ENCODE results near the gene NT5M.

Gene NT5M

DNA sequence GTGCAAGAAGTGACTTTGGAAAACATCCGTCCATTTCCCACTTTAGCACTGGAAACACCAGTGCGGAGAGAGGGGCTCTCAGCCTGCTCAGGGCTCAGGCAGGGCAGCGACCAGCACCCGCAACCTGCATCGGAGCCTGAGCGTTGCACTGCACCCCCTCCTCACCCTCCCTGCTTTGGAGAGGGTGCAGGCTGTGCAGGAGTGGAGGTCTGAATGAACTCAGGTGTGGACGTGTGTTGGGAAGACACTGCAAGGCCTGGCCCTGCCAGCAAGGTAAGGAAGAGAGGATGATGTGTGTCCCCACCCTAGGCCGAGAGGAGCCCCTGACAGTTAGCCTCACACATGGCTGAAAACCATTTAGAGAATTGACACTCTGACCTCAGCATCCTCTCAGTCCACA, 81.8 kb downstream of the NT5M start:
- H3K4me1 ChIP-seq (ENCODE audit: control insufficient read depth, insufficient read depth, low read length), result peaks cover 8% of the 10 kb centered on the region
- DNase-seq (ENCODE audit: low read depth), result no peak

DNA sequence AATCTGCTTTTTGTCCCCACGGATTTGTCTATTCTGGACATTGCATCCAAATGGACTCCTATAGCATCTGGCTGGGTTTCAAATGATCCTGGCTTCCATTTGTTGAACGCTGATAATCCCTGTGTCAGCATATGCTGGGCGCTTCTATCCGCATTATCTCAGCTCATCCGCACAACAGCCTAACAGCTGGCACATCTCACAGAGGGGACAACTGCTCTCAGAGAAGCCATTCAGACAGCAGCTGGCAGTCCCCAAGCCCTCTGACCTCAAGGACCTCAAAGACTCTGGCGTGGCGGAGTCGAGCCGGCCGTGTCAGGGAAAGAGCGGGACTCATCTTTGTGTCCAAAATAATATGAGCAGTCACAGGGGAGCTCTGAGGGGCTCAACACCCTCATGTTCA, 82.3 kb downstream of the NT5M start:
- Histone ChIP-seq H3K27me3 (replicated peaks; ENCODE audit: control insufficient read depth, insufficient read depth, low read length) (peaks cover 23% of the 10 kb centered on the region), H3K9ac (ENCODE audit: low read length) (no peak overlapping the region), H3K36me3 (ENCODE audit: control insufficient read depth, insufficient read depth, low read length, severe bottlenecking) (no peaks in the 10 kb centered on the region), H3K4me1 (ENCODE audit: control insufficient read depth, insufficient read depth, low read length) (peaks cover 8% of the 10 kb centered on the region), H3K4me3 (ENCODE audit: low read length) (no peak overlapping the region), H3K9me3 (ENCODE audit: control insufficient read depth, low read length) (no peaks in the 10 kb centered on the region)
- DNase-seq (ENCODE audit: low read depth), result no peak

More for the DNA sequence above, 81.8 kb downstream of the NT5M start:
- Histone ChIP-seq H3K27me3 (replicated peaks; ENCODE audit: control insufficient read depth, insufficient read depth, low read length) (peaks cover 27% of the 10 kb centered on the region), H3K36me3 (ENCODE audit: control insufficient read depth, insufficient read depth, low read length, severe bottlenecking) (no peaks in the 10 kb centered on the region), H3K4me3 (ENCODE audit: low read length) (no peak overlapping the region), H3K9ac (ENCODE audit: low read length) (no peak overlapping the region), H3K9me3 (ENCODE audit: control insufficient read depth, low read length) (no peaks in the 10 kb centered on the region)

DNA sequence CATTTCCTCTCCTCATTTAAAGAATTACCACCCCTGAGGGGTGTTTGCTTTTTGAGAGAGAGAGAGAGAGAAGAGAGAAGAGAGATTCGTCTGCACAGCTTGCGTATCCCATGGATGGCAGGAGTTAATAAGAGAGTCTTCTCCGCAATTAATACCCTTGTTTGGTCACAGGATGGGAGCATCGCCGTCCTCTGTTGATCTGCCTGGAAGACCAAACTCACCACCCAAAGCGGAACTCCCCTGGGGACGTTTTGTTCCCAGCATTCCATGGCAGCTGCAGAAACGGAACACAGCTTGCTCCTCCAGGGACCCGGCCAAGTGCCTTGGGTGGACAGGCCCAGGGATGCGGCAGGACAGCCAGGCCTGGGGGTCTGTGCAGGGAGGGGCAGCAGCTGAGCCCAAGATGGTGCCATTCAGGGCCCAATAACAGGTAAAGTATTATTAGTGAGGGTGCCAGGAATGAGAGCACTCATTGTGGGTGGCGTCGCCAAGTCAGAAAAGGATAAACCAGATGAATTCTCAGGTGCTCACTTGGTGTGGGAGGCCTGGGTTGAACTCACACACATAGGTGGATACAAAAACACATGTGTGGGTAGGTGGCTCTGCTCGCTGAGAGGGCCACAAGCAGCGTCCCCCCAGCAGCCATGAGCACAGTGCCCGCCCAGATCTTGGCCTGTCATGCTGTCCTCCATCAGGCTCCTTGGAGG, 83.1 kb downstream of the NT5M start:
- no peak for DNase-seq (ENCODE audit: low read depth)
- H3K36me3 ChIP-seq (ENCODE audit: control insufficient read depth, insufficient read depth, low read length, severe bottlenecking), result no peaks in the 10 kb centered on the region

DNA sequence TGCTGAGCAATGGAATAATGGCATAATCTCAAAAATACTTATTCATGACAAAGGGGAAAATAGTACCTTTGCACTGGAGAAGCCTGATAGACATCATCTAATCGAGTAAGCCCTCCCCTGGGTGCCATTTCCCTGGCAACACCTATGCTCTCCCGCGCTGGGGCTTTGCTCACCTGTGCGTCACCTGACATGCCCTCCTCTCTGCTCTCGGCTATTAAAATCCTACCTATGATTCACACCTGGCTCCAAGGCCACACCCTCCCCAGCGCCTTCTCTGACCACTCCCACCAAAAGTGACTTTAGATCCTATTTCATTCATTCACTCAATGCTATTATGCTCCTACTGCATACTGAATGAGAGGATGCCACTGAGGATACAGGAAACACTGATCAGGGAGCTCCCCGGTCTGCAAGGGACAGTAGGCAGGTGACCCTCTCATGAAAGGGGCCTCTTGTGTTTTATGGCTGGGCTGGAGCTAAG, 83.9 kb downstream of the NT5M start:
- H3K9ac ChIP-seq (ENCODE audit: low read length), result no peak overlapping the region
- no peak overlapping the region for H3K4me3 ChIP-seq (ENCODE audit: low read length)
- H3K36me3 ChIP-seq (ENCODE audit: control insufficient read depth, insufficient read depth, low read length, severe bottlenecking), result no peaks in the 10 kb centered on the region
- no peak for DNase-seq (ENCODE audit: low read depth)
- H3K4me1 ChIP-seq (ENCODE audit: control insufficient read depth, insufficient read depth, low read length), result peaks cover 8% of the 10 kb centered on the region
- H3K9me3 ChIP-seq (ENCODE audit: control insufficient read depth, low read length), result no peaks in the 10 kb centered on the region
- H3K27me3 ChIP-seq (replicated peaks; ENCODE audit: control insufficient read depth, insufficient read depth, low read length), result peaks cover 13% of the 10 kb centered on the region

More for the DNA sequence above, 83.1 kb downstream of the NT5M start:
- peaks cover 8% of the 10 kb centered on the region for H3K4me1 ChIP-seq (ENCODE audit: control insufficient read depth, insufficient read depth, low read length)
- no peak overlapping the region for H3K9ac ChIP-seq (ENCODE audit: low read length)
- H3K4me3 ChIP-seq (ENCODE audit: low read length), result no peak overlapping the region
- H3K9me3 ChIP-seq (ENCODE audit: control insufficient read depth, low read length), result no peaks in the 10 kb centered on the region
- peaks cover 19% of the 10 kb centered on the region for H3K27me3 ChIP-seq (replicated peaks; ENCODE audit: control insufficient read depth, insufficient read depth, low read length)

DNA sequence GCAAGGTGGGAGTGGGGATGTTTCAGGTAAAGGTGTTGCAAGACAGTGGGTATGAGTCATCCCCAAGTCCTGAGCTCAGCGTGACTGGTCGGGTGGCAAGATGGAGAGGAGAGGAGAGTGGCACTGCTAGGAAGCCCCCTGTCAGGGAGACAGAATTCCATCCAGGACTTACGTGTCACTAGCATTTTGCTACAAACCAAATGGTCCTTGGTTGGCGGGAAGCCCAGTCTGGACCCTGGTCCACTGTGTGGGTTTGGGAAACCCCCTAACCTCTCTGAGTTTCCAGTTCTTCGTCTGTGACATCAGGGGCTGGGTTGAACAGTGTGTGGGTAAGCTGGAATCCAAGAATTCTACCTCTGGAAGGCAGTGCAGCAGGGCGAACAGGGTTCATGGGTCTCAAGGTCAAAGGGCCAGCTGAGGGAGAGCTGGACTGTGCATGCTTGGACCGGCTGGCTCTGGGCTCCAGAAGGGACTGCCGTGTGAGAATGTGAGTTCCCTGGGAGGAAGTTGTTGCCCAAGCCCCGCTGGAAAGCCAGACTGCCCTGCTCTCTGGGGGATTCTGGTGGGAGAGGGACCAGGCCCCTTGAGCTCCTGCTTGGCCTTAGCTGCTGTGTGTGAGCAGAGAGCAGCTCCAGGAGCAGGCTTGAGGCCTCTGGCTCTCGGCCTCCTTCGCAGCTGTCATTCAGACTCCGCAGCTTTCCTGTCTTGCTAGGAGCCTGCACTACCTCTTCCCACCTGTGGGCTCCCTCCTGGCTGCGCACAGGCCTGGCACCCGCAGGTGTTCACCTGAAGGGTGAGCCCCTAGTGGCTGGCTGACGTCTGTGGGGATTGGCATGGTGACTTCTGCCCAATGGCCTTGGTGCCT, 84.6 kb downstream of the NT5M start:
- Histone ChIP-seq H3K9ac (ENCODE audit: low read length) (no peak overlapping the region), H3K9me3 (ENCODE audit: control insufficient read depth, low read length) (no peaks in the 10 kb centered on the region), H3K27me3 (replicated peaks; ENCODE audit: control insufficient read depth, insufficient read depth, low read length) (peaks cover 8% of the 10 kb centered on the region), H3K4me1 (ENCODE audit: control insufficient read depth, insufficient read depth, low read length) (peaks cover 8% of the 10 kb centered on the region), H3K36me3 (ENCODE audit: control insufficient read depth, insufficient read depth, low read length, severe bottlenecking) (no peaks in the 10 kb centered on the region), H3K4me3 (ENCODE audit: low read length) (no peak overlapping the region)
- no peak for DNase-seq (ENCODE audit: low read depth)

DNA sequence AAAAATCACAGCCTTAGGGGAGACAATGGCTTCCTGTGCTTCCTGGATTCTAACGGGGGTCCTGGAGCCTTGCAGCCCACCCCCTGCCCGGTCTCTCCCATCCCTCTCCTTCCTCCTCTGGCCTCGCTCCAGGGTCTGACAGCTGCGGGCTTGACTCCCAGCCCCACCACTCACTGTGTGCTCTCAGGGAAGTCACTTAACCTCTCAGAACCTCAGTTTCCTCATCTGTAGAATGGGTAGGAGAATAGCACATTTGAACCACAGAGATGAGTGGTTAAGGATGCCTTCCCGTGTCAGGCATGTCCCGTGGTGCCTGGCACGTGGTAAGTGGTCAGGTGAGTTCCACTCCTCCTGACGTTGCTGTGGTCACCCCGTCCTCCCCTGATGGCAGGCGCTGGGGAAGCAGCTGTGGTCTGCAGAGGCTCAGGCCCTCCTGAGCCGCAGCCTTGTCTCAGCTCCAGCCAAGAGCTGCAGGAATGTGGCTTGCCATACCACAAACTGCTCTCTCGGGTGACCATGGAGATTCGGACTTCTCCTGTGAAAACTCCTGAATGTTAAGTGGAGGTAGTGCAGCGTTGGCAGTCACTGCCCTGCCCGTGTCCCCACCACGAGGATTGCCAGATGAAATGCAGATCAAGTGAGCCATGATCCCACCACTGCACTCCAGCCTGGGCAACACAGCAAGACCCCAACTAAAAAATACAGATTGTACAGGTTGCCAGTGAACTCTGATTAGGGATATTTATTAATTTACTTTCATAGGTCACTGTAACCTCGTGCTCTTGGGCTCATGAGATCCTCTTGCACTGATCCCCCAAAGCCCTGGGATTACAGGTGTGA, 85.7 kb downstream of the NT5M start:
- no peak overlapping the region for H3K9ac ChIP-seq (ENCODE audit: low read length)
- no peak for DNase-seq (ENCODE audit: low read depth)
- H3K36me3 ChIP-seq (ENCODE audit: control insufficient read depth, insufficient read depth, low read length, severe bottlenecking), result no peaks in the 10 kb centered on the region
- H3K27me3 ChIP-seq (replicated peaks; ENCODE audit: control insufficient read depth, insufficient read depth, low read length), result peaks cover 6% of the 10 kb centered on the region
- peaks cover 8% of the 10 kb centered on the region for H3K4me1 ChIP-seq (ENCODE audit: control insufficient read depth, insufficient read depth, low read length)
- no peak overlapping the region for H3K4me3 ChIP-seq (ENCODE audit: low read length)
- H3K9me3 ChIP-seq (ENCODE audit: control insufficient read depth, low read length), result no peaks in the 10 kb centered on the region

DNA sequence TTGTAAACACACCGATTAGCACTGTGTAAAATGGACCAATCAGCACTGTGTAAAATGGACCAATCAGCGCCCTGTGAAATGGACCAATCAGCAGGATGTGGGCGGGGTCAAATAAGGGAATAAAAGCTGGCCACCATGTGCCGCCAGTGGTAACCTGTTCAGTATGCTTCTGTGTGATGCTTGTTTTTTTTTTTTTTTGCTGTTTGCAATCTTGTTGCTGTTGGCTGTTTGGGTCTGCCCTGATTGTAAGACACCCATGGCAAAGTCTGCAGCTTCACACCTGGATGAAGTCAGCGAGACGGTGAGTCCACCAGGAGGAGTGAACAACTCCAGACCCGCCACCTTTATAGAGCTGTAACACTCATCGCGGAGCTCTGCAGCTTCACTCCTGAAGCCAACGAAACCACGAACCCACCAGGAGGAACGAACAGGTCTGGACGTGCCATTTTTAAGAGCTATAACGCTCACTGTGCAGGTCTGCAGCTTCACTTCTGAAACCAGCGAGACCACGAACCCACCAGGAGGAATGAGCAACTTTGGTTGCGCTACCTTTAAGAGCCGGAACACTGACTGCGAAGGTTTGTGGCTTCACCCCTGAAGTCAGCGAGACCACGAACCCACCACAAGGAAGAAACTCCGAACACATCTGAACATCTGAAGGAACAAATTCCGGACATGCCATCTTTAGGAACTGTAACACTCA, 88.6 kb downstream of the NT5M start:
- Histone ChIP-seq H3K4me1 (ENCODE audit: control insufficient read depth, insufficient read depth, low read length) (peaks cover 19% of the 10 kb centered on the region), H3K4me3 (ENCODE audit: low read length) (no peak overlapping the region), H3K9ac (ENCODE audit: low read length) (no peak overlapping the region), H3K27me3 (replicated peaks; ENCODE audit: control insufficient read depth, insufficient read depth, low read length) (peaks cover 6% of the 10 kb centered on the region), H3K9me3 (ENCODE audit: control insufficient read depth, low read length) (peaks cover 3% of the 10 kb centered on the region), H3K36me3 (ENCODE audit: control insufficient read depth, insufficient read depth, low read length, severe bottlenecking) (no peaks in the 10 kb centered on the region)
- DNase-seq (ENCODE audit: low read depth), result no peak

DNA sequence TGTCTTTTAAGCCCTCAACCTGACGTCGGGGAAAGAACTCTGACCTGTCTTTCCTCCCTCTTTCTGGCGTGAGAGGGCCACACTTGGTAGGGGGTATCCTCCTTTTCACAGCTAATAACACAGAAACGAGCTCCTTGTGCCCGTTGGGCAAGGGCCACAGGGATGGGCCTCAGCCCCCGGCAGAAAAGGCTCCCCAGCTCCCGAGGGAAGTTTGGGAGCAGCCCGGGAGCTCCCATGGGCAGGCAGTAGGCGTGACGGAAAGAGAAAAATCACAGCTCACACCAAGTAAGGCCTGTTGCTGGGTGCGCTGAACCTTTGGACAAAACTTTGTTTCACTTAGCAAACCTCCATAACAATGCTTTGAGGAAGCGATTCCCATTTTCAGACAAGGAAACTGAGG, 90.8 kb downstream of the NT5M start:
- no peaks in the 10 kb centered on the region for H3K36me3 ChIP-seq (ENCODE audit: control insufficient read depth, insufficient read depth, low read length, severe bottlenecking)
- H3K27me3 ChIP-seq (replicated peaks; ENCODE audit: control insufficient read depth, insufficient read depth, low read length), result peaks cover under 1% of the 10 kb centered on the region
- peaks cover 23% of the 10 kb centered on the region for H3K4me1 ChIP-seq (ENCODE audit: control insufficient read depth, insufficient read depth, low read length)
- no peak overlapping the region for H3K4me3 ChIP-seq (ENCODE audit: low read length)
- DNase-seq (ENCODE audit: low read depth), result no peak
- no peak overlapping the region for H3K9ac ChIP-seq (ENCODE audit: low read length)
- H3K9me3 ChIP-seq (ENCODE audit: control insufficient read depth, low read length), result peaks cover 3% of the 10 kb centered on the region

DNA sequence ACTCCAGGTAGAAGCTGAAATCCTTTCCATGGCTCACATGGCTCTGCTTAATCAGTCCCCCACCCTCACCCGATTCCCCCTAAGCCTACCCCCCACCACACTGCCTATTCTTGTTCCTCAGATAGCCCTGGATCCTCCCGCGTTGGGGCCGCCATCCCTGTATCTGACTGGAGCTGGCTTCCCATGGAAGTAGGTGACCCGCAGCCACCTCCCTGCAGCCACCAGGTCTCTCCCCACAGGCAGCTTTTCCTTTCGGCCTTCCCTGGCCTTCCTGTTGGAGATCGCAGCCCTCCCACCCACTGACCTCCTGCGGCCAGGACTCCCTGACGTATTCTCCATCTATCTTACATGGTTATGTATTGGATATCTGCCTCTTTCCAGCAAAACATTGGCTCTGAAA, 91.3 kb downstream of the NT5M start:
- no peak for DNase-seq (ENCODE audit: low read depth)
- peak overlapping the region; percentile 40 for H3K9ac ChIP-seq (ENCODE audit: low read length)
- peaks cover 3% of the 10 kb centered on the region for H3K9me3 ChIP-seq (ENCODE audit: control insufficient read depth, low read length)
- H3K4me3 ChIP-seq (ENCODE audit: low read length), result no peak overlapping the region
- H3K27me3 ChIP-seq (replicated peaks; ENCODE audit: control insufficient read depth, insufficient read depth, low read length), result no peaks in the 10 kb centered on the region
- H3K36me3 ChIP-seq (ENCODE audit: control insufficient read depth, insufficient read depth, low read length, severe bottlenecking), result no peaks in the 10 kb centered on the region
- H3K4me1 ChIP-seq (ENCODE audit: control insufficient read depth, insufficient read depth, low read length), result peaks cover 29% of the 10 kb centered on the region

DNA sequence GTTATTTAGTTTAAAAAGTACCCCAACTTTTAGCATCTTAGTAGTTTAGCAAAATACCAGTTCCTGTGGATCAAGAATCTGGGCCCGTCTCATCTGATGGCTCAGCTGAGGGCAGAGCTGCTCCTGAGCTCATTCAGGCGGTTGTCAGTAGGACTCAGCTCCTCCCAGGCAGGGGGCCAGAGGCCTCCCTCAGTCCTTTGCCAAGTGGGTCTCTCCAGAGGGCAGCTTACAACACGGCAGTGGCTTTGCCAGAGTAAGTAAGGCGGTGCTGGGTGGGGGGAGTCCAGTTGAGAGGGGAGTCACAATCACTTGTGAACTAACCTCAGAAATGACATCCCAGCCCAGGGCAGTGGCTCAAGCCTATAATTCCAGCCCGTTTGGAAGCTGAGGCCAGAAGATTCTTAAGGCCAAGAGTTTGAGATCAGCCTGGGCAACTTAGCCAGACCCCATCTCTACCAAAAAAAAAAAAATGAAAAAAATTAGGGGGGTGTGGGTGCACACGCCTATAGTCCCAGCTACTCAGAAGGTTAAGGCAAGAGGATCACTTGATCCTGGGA, 92.2 kb downstream of the NT5M start:
- Histone ChIP-seq H3K27me3 (replicated peaks; ENCODE audit: control insufficient read depth, insufficient read depth, low read length) (no peaks in the 10 kb centered on the region), H3K36me3 (ENCODE audit: control insufficient read depth, insufficient read depth, low read length, severe bottlenecking) (no peaks in the 10 kb centered on the region), H3K9me3 (ENCODE audit: control insufficient read depth, low read length) (peaks cover 3% of the 10 kb centered on the region), H3K4me3 (ENCODE audit: low read length) (peak overlapping the region; percentile 8), H3K4me1 (ENCODE audit: control insufficient read depth, insufficient read depth, low read length) (peaks cover 35% of the 10 kb centered on the region), H3K9ac (ENCODE audit: low read length) (no peak overlapping the region)
- DNase-seq (ENCODE audit: low read depth), result no peak

Measured in adipocyte (in vitro differentiated cells).